GM19025 (cell line): ENCODE data around the gene LRRC15.

ENCODE experiments used
- ATAC-seq: cut with Tn5 transposase; IDR thresholded peaks from one replicate; pipeline ENCODE4 v1.9.1; 2021; ENCODE audit warnings: mild to moderate bottlenecking, low read depth, moderate library complexity; ENCODE audit not compliant: unreplicated experiment

Gene LRRC15

DNA sequence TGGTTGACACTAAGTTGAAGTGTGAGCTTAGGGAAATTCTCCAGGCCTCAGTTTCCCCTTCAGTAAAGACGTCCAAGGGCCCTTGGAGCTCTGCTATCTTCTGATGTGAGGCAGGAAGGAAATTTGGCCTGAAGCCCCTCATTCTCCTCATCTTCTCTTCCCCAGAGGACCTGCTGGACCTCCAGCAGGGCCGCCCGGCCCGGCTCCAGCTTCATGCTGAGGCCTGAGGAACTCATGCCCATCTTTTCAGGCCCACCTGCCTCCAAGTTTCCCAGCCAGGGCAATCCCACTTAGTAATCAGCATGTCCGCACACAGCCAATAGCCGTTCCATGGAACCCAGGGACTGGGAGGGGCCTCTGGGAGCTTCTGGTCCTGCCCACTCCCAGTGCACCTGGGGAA is 4.0 kb downstream of the LRRC15 start:
- no peak for ATAC-seq

DNA sequence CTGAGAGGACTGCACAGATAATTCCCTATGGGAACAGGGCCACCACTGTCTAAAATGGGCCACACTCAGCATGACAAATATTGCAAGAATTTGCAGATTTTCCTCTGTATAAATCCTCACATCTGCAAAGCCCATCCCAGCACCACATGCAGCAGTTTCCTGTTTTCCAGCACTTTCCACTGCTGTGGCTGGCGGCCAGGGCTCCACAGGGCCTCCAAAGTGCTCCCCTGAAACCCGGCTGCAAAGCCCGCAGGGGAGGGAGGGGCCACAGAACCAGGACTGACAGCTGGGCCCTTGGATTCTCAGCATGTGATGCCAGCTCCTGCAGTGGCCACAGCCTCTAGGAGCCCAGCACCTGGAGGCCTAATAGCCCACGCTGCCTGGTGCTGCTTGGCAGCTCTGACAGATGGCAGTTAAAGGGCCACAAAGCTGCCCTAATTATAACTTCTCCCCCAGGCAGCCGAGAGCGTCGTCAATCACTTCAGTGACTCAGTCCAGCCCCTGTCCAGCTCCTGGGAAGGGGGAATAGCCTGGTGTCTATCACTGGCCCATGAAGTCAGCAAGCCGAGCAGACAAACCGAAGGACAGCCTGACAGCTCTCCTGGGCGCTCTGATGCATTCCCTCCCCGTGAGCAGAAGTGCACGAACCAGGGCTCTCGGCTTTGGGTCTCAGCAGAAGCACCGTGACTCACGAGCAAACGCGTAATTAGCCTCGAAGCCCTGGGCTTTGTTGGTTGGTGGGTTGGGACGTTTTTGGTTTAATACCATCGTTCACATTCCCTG is 4.7 kb downstream of the LRRC15 start:
- ATAC-seq, result no peak

DNA sequence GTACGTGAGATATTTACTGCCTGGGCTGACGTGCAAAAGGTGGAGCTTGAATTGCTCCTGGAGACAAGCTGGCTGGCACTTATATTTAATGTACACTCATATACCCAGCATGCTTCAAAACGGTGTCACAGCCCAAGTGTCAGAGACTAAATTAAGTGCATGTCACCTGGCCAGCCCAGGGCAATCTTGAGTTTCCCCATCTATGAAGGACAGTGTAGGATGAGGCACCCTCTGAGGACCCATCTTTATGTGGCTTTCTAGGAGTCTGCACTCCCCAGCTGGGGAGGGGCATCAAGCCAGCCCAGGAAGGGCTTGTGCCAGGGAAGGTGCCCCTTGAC is 5.3 kb downstream of the LRRC15 start:
- ATAC-seq, result no peak

- ATAC-seq, result no peak
Measured at GRCh38 chr3:194360568-194360967, 9.0 kb downstream of the LRRC15 start.

- no peak for ATAC-seq
Measured at GRCh38 chr3:194357681-194358080, 11.9 kb downstream of the LRRC15 start.

DNA sequence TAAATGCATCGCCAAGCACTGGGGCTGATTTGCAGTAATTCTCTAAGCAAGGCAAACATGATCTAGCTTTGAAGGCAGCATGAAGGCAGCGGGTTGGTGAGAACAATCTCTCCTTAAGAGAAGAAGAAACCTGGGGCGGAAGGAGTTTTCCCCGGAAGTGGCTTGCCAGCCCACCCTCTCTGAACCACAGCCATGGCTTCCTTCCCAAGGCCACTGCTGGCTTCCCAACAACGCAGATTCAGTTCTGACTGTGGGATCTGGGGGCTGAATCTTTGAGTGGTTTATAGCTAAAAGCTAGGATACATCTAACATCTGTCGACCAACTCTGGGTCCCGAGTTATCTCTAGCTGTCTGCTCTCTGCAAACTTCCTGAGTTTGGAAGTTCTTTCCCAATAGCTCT is 14.2 kb downstream of the LRRC15 start:
- no peak for ATAC-seq

DNA sequence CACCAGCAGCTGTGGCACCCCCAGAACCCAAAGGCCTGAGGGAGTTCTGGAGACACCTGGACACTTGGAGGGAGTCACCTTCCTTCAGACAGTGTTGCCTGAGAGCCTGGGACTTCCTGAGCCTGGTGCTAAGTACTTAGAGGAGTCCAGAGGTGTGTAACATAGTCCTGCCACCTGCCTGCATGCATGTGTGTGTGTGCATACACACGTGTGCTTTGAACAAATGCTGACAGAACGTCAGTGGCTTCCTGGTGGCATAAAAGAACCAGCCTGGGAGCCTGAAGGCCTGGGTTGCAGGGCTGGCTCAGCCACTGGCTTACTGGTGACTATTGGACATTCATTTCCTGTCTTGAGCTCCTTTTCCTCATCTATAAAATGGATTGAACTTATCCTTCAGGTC is 15.2 kb downstream of the LRRC15 start:
- ATAC-seq, result no peak

- ATAC-seq, result no peak
Measured at GRCh38 chr3:194352667-194353246, 16.8 kb downstream of the LRRC15 start.

GRCh38 chr3:194351952-194352536 is 17.5 kb downstream of the LRRC15 start:
- ATAC-seq, result no peak

DNA sequence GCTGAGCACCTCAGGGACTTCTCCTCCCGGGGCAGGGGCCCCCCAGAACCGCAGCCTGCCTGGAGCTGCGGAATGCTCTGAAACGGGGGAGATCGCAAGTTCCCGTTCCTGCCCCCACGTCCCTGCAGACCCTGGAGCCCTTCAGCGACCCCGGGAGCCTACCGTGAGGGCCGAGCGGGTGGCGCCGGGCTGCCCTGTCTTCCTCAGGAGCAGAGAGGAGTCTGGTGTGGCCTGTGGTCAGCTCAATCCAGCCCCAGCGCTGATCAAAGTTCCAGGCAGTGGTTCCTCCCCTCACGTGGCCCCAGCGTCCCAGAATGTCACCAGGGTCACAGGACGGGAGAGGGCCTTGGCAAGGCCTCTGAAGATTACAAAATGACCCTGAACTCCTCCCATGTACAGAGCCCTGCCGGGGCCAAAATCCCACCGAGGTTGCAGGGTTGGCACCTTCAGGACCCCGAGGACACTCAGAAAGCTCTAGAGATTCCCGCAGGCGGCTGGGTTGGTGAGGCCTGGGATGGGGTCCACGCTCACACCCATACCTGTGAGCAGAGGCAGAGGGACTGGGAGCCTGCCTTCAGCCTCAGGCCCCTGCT is 18.4 kb downstream of the LRRC15 start, which contains the start of gene CPN2:
CPN2 (minus strand) TSS at position 249 of the 593 bp plus-strand sequence. CDS start 8,626 bp downstream, outside the sequence.
- no peak for ATAC-seq

DNA sequence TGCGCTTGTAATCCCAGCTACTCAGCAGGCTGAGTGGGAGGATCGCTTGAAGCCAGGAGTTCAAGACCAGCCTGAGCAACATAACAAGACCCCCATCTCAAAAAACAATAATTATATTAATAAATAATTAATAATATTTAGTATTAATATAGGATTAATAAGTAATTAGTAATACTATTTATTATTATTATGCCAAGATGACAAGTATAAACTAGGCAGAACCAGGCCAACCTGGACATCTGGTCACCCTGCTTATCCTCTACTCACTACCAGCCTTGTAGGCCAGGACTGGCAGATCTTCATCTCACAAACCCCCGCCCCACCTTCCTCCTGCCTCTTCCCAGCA is 18.8 kb downstream of the LRRC15 start:
- ATAC-seq, result no peak

DNA sequence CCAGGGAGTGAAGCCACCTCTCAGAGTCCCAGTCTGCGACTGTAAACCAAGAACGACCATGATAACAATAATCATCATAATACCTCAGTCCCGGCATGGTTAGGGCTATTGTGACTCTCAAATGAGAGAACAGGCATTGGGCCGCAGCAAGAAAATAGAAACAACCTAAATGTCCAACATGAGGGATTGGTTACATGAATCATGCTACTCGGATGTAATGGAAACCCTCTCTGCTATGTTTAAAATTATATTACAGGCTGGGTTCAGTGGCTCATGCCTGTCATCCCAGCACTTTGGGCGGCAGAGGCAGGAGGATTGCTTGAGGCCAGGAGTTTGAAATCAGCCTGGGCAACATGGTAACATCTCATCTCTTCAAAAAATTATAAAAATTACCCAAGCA is 21.2 kb downstream of the LRRC15 start:
- ATAC-seq, result no peak

DNA sequence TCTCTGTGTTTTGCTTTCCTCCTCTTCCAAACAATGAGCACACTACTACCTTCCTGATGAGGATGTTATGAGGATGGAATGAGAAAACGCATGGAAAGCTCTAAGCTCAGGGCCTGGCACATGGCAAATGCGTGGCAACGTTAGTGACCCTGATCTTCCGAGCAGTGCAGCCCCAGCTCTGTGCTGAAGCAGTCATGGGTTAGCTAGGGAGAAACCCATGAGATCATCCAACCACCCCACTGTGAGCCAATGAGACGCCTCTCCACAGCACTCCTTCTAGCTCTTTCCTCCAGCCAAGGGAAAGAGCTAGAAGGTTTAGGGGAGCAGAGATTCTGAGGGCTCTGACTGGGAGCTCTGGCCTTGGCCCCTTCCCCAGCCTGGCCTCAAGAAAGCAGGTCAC is 22.9 kb downstream of the LRRC15 start:
- no peak for ATAC-seq

GRCh38 chr3:194346035-194346434 is 23.5 kb downstream of the LRRC15 start:
- no peak for ATAC-seq

DNA sequence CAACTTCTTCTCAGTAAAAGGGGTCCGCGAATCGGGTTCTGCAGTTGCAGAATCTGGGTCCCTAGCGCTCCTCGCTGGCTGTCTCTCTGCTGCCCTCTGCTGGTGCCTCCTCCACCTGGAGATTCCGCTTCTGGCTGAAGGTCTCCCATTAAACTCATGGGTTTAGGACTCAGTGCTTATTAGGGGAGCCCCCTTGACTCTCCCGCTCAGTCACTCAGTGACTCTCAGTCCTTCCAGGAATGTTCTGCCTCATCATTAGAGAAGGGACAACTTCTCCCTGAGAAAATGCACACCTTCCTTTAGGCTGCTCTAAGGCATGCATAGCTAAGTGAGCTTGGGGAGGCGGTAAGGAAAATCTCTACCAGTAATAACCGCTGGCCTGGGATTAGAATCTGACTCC is 25.5 kb downstream of the LRRC15 start:
- ATAC-seq, result no peak

GRCh38 chr3:194343561-194343893 is 26.0 kb downstream of the LRRC15 start:
- ATAC-seq, result no peak

DNA sequence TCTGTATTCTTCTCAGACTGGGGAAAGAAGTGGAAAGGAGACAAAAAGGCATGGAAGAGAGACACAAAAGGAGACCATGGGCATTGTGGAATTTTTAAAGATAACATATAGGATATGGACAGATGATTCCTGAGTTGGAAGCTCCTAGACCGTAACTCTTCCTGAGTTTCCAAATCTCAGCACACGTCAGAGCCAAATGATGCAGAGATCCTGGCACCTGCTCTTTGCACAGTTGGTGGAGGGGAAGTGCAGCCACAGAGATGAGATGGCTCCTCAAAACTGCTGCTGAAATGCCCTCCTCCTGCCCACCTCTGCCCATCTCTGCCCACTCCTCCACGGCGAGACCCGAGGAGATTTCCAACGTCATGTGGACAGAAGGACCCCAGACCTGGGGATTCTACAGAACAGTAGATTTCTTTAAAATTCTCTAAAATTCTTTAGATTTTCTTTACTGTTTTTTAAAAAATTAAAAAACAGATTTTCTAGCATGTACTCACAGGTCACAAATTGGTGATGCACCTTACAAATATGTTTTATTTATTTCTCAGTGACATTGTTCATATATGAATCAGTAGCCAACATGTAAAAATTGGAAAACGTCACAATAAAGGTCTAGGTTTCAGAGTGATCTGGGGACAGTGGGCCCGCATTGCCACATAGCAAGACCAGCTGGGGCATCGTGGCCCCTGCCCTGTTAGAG is 26.5 kb downstream of the LRRC15 start:
- no peak for ATAC-seq

GRCh38 chr3:194340757-194341400 is 28.7 kb downstream of the LRRC15 start:
- ATAC-seq, result no peak

GRCh38 chr3:194339840-194340239 is 29.7 kb downstream of the LRRC15 start:
- no peak for ATAC-seq

- no peak for ATAC-seq
Measured at GRCh38 chr3:194339356-194339755, 30.2 kb downstream of the LRRC15 start.
